Caco-2 (cell line): ENCODE measurements around the gene CDPF1. TPM values are rescaled to one million over a fixed set of nuclear protein-coding genes. Genes with fewer than 3 reads are reported as not detected.

Experiments
- BruUV-seq: library from RNA; stranded (reverse); fragments of 400-500 nt; replicated peaks from 2 replicates; lab custom pipeline; 2021; lab: Mats Ljungman, UMichigan
- CTCF ChIA-PET: fragments of 300-600 bp; sonication (Branson Sonifier 250); formaldehyde crosslinking; loops from one replicate; lab custom pipeline; 2022; ENCODE audit warnings: antibody characterized with exemption; lab: Charles Lee
- POLR2A ChIA-PET: fragments of 300-600 bp; sonication (Branson Sonifier 250); formaldehyde crosslinking; loops from one replicate; lab custom pipeline; 2022; ENCODE audit warnings: antibody characterized with exemption; lab: Charles Lee
- DNase-seq, 2 experiments: peaks; one replicate each; pipeline versions ENCODE4 v3.0.0 to v3.0.0-alpha.2; 2020 to 2022
- H3K27me3 ChIP-seq: replicated peaks from 2 replicates; pipeline ENCODE4 v1.6.0; 2011; ENCODE audit warnings: low read length; ENCODE audit not compliant: control insufficient read depth, insufficient read depth
- H3K36me3 ChIP-seq: 2 replicates; pipeline ENCODE4 v1.5.1; 2011; ENCODE audit warnings: low read length; ENCODE audit not compliant: control insufficient read depth, insufficient read depth
- H3K4me1 ChIP-seq: fragments of 250-450 bp; sonication (Bioruptor Pico); 2 replicates; pipeline ENCODE4 v1.5.1; 2020; ENCODE audit warnings: mild to moderate bottlenecking
- H3K4me3 ChIP-seq: 2 replicates; pipeline ENCODE4 v1.5.1; 2011; ENCODE audit warnings: low read depth, mild to moderate bottlenecking, control low read depth, low read length
- H3K9me3 ChIP-seq: fragments of 250-450 bp; sonication (Bioruptor Pico); 2 replicates; pipeline ENCODE4 v1.5.1; 2020; ENCODE audit warnings: mild to moderate bottlenecking, moderate library complexity
- H3K27ac Mint-ChIP-seq: one replicate; pipeline ENCODE4 v1.8.0; 2022; ENCODE audit warnings: mixed read lengths; ENCODE audit not compliant: unreplicated experiment
- H3K27me3 Mint-ChIP-seq: one replicate; pipeline ENCODE4 v1.8.0; 2022; ENCODE audit warnings: mixed read lengths; ENCODE audit not compliant: insufficient read depth, unreplicated experiment
- H3K36me3 Mint-ChIP-seq: one replicate; pipeline ENCODE4 v1.8.0; 2022; ENCODE audit warnings: mild to moderate bottlenecking, mixed read lengths; ENCODE audit not compliant: insufficient read depth, unreplicated experiment
- H3K4me1 Mint-ChIP-seq: one replicate; pipeline ENCODE4 v1.8.0; 2022; ENCODE audit warnings: low read depth, mixed read lengths; ENCODE audit not compliant: unreplicated experiment
- H3K4me3 Mint-ChIP-seq: one replicate; pipeline ENCODE4 v1.8.0; 2022; ENCODE audit warnings: mild to moderate bottlenecking, moderate library complexity, mixed read lengths; ENCODE audit not compliant: unreplicated experiment
- H3K9me3 Mint-ChIP-seq: one replicate; pipeline ENCODE4 v1.8.0; 2022; ENCODE audit warnings: mixed read lengths; ENCODE audit not compliant: unreplicated experiment
- CTCF ChIP-seq, 2 experiments: fragments of 200-600 bp in 1 of 2; IDR thresholded peaks; 1 replicate in 1 of 2; 2 replicates in 1 of 2; pipeline versions ENCODE4 v1.5.1 to v1.8.0; 2011 to 2022; ENCODE audit warnings: antibody characterized with exemption in 1 of 2, control low read depth in 1 of 2, inconsistent platforms in 1 of 2, low read depth in 1 of 2, low read length in 1 of 2, mild to moderate bottlenecking in 1 of 2, moderate library complexity in 1 of 2; ENCODE audit not compliant: insufficient read depth in 1 of 2, severe bottlenecking in 1 of 2, unreplicated experiment in 1 of 2
- intact Hi-C: fragments of 100-400 bp; cut with micrococcal nuclease; formaldehyde crosslinking; loops from one replicate; pipeline ENCODE4 v1.10.0; 2022; ENCODE audit not compliant: unreplicated experiment
- total RNA-seq: library from RNA; stranded (reverse); gene quantifications from 2 replicates; pipeline ENCODE4 v1.2.3, GENCODE V29; 2022

Gene CDPF1
- total RNA-seq, 1 experiment from 2014 or later = 7.2 TPM

- POLR2A ChIA-PET = no interaction called here
- Mint-ChIP-seq H3K9me3 (no peaks in the 10 kb centered on the region), H3K36me3 (no peaks in the 10 kb centered on the region), H3K27me3 (no peaks in the 10 kb centered on the region), H3K27ac (no peak overlapping the region), H3K4me3 (no peak overlapping the region), H3K4me1 (no peaks in the 10 kb centered on the region)
- Histone ChIP-seq H3K36me3 (no peaks in the 10 kb centered on the region), H3K4me1 (peaks cover 10% of the 10 kb centered on the region; the same call in 1 of the 2 replicates), H3K4me3 (no peak overlapping the region), H3K9me3 (no peaks in the 10 kb centered on the region), H3K27me3 (no peaks in the 10 kb centered on the region)
- DNase-seq = no peak
- CTCF ChIA-PET = no interaction called here
- TF ChIP-seq CTCF (IDR thresholded peaks at IDR 0.05; ENCODE audit: insufficient read depth in 1 of 2, low read depth in 1 of 2, low read length in 1 of 2, severe bottlenecking in 1 of 2, unreplicated experiment in 1 of 2) = no peak
- no TSS peak for BruUV-seq
- intact Hi-C loops = no loop called here
These were observed 9.2 kb downstream of the CDPF1 start for GRCh38 chr22:46240907-46241306.

- ChIA-PET CTCF (no interaction called here), POLR2A (no interaction called here)
- no peaks in the 10 kb centered on the region for H3K27me3 Mint-ChIP-seq
- Histone ChIP-seq H3K9me3 (no peaks in the 10 kb centered on the region), H3K4me3 (no peak overlapping the region), H3K36me3 (no peaks in the 10 kb centered on the region), H3K27me3 (no peaks in the 10 kb centered on the region), H3K4me1 (peaks cover 10% of the 10 kb centered on the region; the same call in 1 of the 2 replicates)
- no peaks in the 10 kb centered on the region for H3K4me1 Mint-ChIP-seq
- DNase-seq = no peak
- no peak overlapping the region for H3K27ac Mint-ChIP-seq
- no TSS peak for BruUV-seq
- no peak for TF ChIP-seq CTCF (IDR thresholded peaks at IDR 0.05; ENCODE audit: insufficient read depth in 1 of 2, low read depth in 1 of 2, low read length in 1 of 2, severe bottlenecking in 1 of 2, unreplicated experiment in 1 of 2)
- no peaks in the 10 kb centered on the region for H3K36me3 Mint-ChIP-seq
- no peak overlapping the region for H3K4me3 Mint-ChIP-seq
- intact Hi-C loops = no loop called here
- no peaks in the 10 kb centered on the region for H3K9me3 Mint-ChIP-seq
These were observed 9.6 kb downstream of the CDPF1 start for GRCh38 chr22:46240506-46240905.

DNA sequence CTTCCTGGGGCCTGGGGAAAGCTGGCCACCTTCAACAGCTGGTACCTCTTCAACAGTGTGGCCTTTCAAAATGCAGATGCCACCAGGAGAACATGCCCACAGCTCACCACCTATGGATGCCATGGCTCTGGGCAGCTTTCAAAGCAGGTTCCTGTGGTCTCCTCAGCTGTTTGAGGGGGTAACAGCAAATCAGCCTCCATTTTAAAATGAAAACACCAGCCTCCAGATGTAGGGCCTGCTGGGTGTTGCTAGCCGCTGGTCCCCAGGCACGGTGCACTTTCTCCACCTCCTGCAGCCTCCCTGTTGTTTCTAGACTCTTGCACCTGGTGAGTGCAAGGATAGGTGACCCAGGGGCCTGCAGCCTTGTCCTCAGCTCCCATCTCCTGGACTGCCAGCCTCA lies 10.0 kb downstream of the CDPF1 start:
- no peak for DNase-seq
- Histone ChIP-seq H3K4me3 (no peak overlapping the region), H3K36me3 (no peaks in the 10 kb centered on the region), H3K4me1 (peaks cover 10% of the 10 kb centered on the region; the same call in 1 of the 2 replicates), H3K27me3 (no peaks in the 10 kb centered on the region), H3K9me3 (no peaks in the 10 kb centered on the region)
- H3K27ac Mint-ChIP-seq = no peak overlapping the region
- TF ChIP-seq CTCF (IDR thresholded peaks at IDR 0.05; ENCODE audit: insufficient read depth in 1 of 2, low read depth in 1 of 2, low read length in 1 of 2, severe bottlenecking in 1 of 2, unreplicated experiment in 1 of 2) = no peak
- ChIA-PET CTCF (no interaction called here), POLR2A (no interaction called here)
- H3K36me3 Mint-ChIP-seq = no peaks in the 10 kb centered on the region
- BruUV-seq = no TSS peak
- no peaks in the 10 kb centered on the region for H3K4me1 Mint-ChIP-seq
- H3K4me3 Mint-ChIP-seq = no peak overlapping the region
- H3K9me3 Mint-ChIP-seq = no peaks in the 10 kb centered on the region
- intact Hi-C loops = no loop called here
- no peaks in the 10 kb centered on the region for H3K27me3 Mint-ChIP-seq
